Pulmonary artery endothelial cell (primary cell): ENCODE measurements around the gene SLC37A4. TPM values are rescaled to one million over a fixed set of nuclear protein-coding genes. Genes with fewer than 3 reads are reported as not detected.
"Not testable (repeated sequence)": the region's sequence is repeated elsewhere in the genome, so short reads cannot be mapped to it uniquely, and the experiment has no call there.

Experiments used
- DNase-seq: peaks from one replicate; pipeline ENCODE4 v3.0.0-alpha.2; 2011; ENCODE audit warnings: low read depth, low spot score
- total RNA-seq: library from RNA; depleted of rRNA; stranded (reverse); fragments of >200 nt; gene quantifications from 2 replicates; pipeline ENCODE4 v1.2.3, GENCODE V29; 2014

SLC37A4 gene
- total RNA-seq, 1 donor from 2014 or later: 15.2 TPM

DNA sequence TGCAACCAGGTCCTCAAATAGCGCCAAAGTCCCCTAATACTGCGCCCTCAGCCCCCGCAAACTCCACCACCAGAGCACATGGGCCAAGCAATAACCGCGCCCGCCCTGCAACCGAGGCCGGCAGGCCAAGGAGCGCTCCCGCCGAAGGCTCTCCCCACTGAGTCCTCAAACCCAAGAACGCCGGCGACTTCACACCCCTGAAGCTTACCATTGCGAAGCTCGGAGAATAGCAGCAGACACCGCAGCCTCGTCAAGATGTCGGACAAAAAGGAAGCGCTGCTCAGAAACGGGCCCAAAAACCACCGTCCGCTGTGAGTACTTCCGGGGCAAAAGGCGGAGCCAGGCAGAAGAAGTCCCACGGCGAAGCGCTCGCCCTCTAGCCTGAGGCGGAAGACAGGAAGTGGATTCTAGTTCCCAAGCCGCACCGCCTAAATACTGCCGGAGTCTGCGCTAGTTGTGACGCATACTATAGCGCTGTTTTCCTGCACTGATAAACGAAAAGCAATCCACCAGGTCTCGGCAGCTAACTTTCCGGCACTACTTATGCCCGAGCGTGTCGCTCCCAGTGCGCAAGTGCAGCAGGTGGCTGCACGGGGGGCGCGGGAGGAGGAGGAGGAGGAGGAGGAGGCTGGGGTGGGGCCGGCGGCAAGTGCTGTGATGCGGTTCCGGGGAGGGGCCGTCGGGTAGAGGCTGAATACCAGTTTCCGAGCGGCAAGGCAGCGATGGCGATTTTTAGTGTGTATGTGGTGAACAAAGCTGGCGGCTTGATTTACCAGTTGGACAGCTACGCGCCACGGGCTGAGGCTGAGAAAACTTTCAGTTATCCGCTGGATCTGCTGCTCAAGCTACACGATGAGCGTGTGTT, 12.4 kb downstream of the SLC37A4 start, which contains the start of the genes RPS25 and TRAPPC4:
RPS25 (minus strand) TSS at position 270 of the 865 bp plus-strand sequence; CDS start at position 211, 59 bp downstream.
TRAPPC4 (plus strand) TSS at position 693 of the 865 bp plus-strand sequence; CDS start at position 723, 30 bp downstream.
- peak; percentile 88 for DNase-seq

DNA sequence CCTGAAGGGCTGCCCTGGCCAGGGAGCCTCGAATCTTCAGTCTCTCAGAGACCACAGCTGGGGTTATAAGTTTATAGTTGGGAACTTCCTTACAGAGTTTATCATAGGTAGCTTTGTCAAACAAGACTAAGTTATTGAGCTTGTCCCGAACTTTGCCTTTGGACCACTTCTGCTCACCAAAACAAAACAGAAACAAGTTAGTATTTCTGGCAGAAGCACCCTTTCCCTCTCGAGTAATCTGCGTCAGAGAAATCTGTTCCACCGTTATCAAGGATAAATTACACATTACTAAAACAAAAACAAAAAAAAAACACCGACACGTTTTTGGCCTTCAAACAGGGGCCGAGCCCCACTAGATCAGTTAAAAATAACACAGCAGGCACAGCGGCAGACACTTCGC, 13.3 kb downstream of the SLC37A4 start:
- DNase-seq: not testable (repeated sequence)

DNA sequence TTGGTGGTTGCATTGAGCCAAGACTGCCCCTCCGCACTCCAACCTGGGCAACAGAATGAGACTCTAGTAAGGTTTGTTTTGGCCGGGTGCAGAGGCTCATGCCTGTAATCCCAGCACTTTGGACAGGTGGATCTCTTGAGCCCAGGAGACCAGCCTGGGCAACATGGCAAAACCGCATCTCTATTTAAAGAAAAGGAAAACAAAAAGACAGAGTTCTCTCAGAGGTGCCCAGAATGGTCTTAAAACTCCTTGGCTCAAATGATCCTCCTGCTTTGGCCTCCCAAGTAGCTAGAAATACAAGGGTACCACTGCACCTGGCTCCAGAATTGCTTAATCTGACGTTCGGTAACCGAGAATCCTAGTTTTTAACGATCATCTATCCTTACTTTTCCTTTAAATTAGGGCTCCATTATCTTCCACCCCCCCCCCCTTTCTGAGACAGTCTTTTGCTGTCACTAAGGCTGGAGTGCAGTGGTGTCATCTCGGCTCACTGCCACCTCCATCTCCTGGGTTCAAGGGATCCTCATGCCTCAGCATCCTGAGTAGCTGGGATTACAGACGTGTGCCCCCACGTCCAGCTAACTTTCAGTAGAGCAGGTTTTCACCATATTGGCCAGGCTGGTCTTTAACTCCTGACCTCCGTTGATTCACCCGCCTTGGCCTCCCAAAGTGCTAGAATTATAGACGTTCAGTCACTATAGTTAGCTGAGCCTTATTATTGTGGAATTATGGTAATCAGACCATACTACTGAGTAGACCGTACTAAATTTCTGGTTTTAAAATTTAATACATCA, 14.3 kb downstream of the SLC37A4 start:
- DNase-seq: no peak

DNA sequence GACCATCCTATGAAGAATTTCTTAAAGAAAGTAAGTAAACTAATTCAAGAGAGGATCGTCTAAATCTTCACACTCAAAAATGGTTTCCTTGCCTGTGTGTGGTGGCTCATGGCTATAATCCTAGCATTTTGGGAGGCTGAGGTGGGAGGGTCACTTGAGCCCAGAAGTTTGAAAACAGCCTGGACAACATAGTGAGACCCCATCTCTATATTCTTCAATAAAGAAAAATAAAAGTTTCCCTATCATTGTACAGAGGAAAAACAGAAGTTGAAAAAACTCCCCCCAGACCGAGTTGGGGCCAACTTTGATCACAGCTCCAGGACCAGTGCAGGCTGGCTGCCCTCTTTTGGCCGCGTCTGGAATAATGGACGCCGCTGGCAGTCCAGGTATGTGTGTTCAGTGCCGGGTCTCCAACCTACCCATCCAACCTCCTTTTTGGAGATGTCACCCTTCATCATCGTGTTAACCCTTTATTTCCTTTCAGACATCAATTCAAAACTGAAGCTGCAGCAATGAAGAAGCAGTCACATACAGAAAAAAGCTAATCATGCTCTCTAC, 15.5 kb downstream of the SLC37A4 start:
- no peak for DNase-seq

DNA sequence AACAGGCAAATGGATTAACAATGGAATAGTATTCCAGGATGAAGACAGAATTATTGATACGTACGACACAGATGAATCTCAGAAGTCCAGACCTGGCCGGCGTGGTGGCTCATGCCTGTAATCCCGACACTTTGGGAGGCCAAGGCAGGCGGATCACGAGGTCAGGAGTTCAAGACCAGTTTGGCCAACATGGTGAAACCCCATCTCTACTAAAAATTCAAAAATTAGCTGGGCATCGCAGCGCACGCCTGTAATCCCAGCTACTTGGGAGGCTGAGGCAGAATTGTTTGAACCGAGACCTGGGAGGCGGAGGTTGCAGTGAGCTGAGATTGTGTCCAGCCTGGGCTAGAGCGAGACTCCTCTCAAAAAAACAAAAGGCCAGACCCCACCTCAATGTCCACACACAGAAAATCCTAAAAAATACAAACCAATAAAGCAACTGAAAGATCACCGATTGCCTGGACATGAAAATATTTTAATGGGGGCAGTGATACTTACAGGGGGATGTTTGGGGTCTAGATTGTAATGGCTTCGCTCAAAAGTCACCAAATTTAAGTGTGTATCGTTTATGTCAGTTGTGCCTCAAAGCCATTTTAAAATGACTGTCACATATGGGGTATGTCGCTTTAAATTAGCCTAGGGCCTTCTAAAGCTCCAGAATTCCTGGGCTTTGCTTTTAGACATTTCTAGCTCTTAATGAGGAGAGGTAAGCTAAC, 16.3 kb downstream of the SLC37A4 start:
- DNase-seq: no peak

GRCh38 chr11:119012629-119013170, 18.0 kb downstream of the SLC37A4 start:
- DNase-seq: no peak

DNA sequence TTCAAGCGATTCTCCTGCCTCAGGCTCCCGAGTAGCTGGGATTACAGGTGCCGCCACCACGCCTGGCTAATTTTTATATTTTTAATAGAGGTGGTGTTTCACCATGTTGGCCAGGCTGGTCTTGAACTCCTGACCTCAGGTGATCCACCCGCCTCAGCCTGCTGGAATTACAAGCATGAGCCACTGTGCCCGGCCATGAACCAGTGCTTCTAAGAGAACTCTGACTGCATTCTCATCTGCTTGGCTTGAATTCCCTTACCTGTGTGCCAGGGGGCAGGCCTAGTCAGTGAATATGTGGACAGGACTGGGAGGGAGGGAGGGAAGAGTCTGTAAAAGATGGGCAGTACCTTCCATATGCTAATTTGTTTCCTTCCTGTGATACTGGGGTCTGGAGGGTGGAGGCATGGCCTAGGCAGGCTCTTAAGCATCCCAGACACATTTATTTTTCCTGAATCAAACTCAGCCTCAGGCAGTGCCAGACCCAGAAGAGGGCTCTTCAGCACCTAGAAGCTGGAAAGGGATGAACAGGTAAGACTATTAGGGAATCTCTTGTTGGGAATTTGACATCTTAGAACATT, 19.1 kb downstream of the SLC37A4 start:
- no peak for DNase-seq

DNA sequence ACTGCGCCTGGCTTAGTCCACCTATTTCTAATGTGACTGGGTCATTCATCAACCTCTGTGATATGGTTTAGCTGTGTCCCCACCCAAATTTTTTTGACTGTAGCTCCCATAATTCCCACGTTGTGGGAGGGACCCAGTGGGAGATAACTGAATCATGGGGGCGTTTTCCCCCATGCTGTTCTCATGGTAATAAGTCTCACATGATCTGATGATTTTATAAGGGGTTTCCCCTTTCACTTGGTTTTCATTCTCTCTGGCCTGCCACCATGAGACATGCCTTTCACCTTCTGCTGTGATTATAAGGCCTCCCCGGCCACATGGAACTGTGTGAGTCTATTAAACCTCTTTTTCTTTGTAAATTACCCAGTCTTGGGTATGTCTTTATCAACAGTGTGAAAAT, 24.0 kb downstream of the SLC37A4 start:
- DNase-seq: no peak

DNA sequence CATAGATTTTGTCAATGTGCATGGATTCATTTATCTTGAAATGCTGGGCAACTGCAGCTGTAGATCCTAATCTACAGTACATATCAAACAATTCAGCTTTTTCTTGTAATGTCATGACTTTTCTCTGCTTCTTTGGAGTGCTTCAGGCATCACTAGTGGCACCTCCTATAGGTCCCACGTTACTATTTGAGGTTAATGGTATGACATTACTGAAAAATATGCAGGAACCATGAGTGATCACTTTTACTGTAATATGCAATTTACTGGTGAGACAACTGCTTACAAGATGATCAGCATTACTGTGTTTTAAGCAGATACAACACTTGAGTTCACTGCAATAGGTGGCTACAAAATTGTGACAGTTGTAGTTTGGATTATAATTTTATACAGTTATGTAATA, 29.8 kb downstream of the SLC37A4 start:
- no peak for DNase-seq

DNA sequence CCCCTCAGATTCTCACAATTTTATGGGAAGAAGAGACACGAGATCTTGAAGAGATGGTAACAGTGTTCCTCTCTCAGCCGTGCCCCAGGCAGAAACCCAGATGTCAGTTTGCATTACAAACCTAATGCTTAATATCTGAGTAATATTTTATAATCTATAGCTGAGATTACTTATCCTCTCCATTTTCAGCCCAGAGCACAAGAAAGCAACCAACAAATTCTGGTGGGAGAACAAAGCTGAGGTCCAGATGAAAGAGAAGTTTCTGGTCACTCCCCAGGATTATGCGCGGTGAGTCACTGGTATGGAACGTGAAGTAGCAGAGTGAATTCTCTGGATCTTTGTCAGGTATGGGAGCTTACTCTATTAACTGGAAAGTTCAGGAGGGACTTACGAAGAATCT, 31.9 kb downstream of the SLC37A4 start:
- DNase-seq: peak; percentile 29

- DNase-seq: no peak
These were observed 32.3 kb downstream of the SLC37A4 start for GRCh38 chr11:118998388-118998717.

DNA sequence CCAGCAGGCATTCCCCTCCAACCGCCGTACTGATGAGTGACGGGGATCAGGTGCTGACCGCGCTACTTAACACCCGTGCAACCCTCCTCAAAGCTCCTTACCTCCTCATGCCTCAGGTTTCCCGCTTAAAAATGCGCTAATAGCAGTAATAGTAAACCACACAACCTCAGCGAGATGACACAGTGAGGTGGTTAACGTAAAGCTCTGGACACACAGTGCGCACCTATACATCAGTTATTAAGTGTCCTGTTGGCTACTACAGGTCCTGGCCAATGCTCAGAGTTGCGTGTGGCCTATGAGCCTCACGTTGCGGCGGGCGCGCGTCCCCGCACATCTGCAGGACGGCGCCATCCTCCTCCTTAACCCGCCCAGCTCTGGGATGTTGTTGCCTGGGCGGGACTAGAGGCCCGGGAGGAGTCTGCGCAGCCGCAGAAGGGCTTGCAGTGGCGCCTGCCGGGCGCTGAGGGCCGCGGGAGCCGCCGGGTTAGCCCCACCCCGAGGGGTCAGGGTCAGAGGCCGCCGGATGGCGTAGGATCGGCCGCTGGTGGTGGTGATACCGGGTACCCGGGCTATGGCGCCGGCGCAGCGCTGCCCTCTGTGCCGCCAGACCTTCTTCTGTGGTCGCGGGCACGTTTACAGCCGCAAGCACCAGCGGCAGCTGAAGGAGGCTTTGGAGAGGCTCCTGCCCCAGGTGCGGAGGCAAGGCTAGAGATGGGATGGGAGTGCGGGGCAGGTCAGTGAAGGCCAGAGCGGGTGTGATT, 32.9 kb downstream of the SLC37A4 start, which contains the start of gene CENATAC:
CENATAC (plus strand) TSS at position 512 of the 761 bp plus-strand sequence; CDS start at position 572, 60 bp downstream.
- DNase-seq: peak; percentile 45

DNA sequence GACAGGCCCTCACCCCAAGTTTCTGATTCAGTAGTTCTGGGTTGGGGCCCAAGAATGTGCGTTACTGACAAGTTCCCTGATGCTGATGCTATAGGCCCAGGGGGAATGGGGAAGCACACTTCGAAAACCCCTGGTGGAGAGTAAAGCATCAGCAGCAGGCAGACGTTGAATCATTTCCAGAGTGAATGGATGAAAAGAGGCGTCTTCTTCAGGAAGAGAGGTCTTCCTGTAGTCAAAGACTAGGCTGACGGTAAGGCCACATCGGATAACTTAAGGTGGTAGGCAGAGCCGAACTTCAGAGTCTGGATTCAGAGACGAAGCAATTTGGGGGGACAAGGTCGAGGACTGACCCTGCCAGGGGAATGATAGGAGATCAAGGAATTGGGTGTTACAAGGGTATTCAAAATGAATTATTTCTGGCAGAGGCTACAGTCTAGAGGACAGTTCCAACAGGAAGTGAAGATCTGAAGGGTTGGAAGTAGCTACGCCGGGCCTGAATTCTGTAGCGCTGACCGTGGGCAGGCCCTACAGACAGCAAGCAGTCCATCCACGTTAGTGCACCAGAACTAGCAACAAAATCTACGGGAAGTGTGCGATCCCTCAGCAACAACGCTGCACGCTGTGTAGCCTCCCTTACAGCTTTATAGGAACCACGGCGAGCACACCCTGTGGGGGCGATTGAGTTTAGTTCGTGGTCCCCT, 33.6 kb downstream of the SLC37A4 start:
- no peak for DNase-seq

- DNase-seq: not testable (repeated sequence)
These were observed 39.1 kb downstream of the SLC37A4 start for GRCh38 chr11:118991486-118992038.

DNA sequence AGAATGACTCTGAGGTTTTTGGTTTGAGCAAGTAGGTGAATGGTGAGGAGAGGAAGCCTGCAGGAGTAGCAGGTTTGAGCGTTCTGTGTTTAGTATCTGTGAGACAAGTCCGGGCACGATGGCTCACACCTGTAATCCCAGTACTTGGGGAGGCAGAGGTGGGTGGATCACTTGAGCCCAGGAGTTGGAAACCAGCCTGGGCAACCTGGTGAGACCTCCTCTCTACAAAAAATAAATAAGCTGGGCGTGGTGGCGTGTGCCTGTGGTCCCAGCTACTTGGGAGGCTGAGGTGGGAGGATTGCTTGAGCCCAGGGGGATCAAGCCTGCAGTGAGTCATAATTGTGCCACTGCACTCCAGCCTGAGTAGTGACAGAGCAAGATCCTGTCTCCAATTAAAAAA, 42.4 kb downstream of the SLC37A4 start:
- DNase-seq: no peak

- DNase-seq: no peak
These were observed 45.9 kb downstream of the SLC37A4 start for GRCh38 chr11:118984825-118985224.

DNA sequence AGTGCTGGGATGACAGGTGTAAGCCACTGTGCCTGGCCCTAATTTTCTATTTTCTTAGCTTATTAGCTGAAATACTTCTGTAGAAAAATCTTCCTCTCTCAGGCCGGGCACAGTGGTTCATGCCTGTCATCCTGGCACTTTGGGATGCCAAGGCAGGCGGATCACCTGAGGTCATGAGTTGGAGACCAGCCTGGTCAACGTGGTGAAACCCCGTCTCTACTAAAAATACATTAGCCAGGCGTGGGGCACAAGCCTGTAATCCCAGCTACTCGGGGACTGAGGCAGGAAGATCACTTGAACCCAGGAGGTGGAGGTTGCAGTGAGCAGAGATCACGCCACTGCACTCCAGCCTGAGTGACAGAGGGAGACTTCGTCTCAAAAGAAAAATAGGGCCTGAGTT, 46.3 kb downstream of the SLC37A4 start:
- DNase-seq: not testable (repeated sequence)

GRCh38 chr11:118980191-118980881, 50.3 kb downstream of the SLC37A4 start:
- DNase-seq: no peak
